Left renal cortex interstitium (tissue), 4 donors: ENCODE data around the gene FADS2. TPM values are rescaled to one million over a fixed set of nuclear protein-coding genes. Genes with fewer than 3 reads are reported as not detected.

Experiments
- DNase-seq, 4 donors: peaks; one replicate each; pipeline ENCODE4 v3.0.0-alpha.2; 2013; ENCODE audit warnings: low read depth in 4 of 4, low spot score in 2 of 4, missing footprints in 1 of 4
- polyA plus RNA-seq, 4 donors: library from polyadenylated mRNA; unstranded; fragments of 120-200 nt; gene quantifications; one replicate each; pipeline ENCODE4 v1.2.1, GENCODE V29; 2013; ENCODE audit not compliant: insufficient read length in 4 of 4

The FADS2 gene
- polyA plus RNA-seq, 4 donors = 82.9 to 117 (median 98.9) TPM

DNA sequence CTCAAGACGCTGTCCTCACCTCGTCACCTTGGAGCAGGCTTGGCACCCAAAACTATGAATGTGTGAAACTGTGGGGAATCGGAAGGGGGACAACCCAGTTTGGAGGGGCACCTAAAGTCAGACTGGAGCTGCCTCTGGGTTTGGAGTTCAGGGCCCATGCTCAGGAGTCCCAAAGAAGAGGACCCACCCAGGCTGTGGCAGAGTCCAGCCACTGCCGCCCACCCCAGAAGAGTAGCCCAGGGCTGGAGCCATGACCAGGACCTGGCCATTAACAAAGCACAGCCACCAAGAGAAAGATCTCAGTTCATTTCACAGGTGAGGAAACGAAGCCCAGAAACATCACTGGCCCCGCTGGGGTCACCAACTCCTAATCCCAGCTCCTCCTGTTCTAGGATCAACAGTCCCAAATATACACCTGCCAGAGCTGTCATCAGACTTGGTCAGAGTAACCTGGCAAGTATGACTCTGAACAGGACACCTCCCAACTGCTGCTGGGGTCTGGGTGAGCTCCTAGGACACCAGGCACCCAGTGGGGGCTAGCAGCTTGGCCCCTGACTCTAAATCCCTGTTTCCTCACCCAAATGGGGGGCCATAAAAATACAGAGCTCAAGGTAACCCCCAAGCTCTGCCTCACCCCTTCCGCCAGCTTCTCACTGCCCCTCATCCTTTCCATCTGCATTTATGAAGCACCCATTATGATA, 86.5 kb downstream of the FADS2 start:
- no peak for DNase-seq

DNA sequence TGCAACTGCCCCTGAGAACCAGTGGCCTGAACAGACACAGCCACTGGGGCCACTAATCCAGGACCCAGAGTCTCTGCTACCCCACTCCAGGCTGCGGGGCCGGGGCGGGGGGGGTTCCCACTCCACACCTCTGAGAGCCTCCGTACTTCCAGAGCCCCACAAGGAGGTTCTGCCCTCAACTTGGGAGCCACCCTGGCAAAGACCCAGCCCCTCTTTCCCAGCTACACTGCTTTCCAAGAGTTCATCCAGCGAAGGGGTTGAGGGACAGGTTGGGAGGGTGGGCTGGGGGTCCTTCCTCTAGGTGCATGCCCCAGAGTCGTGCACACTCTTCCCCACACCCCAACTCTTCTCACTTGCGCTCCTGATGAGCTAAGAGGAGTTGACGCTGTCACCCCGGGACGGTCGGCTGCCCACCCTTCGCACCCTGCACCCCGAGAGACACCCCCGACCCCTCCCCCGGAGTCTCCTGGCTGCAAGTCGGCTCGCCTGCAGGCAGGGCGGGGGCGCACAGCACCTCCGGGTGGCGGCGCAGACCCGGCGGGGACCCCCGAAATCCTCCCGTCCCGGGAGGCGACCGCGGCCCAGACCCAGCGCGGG, 88.7 kb downstream of the FADS2 start:
- no peak for DNase-seq

Other genes starting within 250 kb of the FADS2 start
- gene SYT7, start 247.2 kb upstream of the FADS2 start, polyA plus RNA-seq = 1 to 10 TPM; 4.9 to 7.1 (median 6.0) TPM
- gene DAGLA, start 147.9 kb upstream of the FADS2 start, polyA plus RNA-seq = 1 to 10 TPM; 3.3 to 5.5 (median 4.4) TPM
- gene MYRF, start 75.7 kb upstream of the FADS2 start, polyA plus RNA-seq = 10 to 100 TPM; 17.3 to 32.8 (median 22.9) TPM
- 100 to 1,000 TPM; 151 to 213 (median 165) TPM for gene TMEM258, start 35.7 kb upstream of the FADS2 start, polyA plus RNA-seq
- 10 to 100 TPM; 36.6 to 47.7 (median 38.5) TPM for gene FEN1, start 35.4 kb upstream of the FADS2 start, polyA plus RNA-seq
- gene FADS1, start 11.3 kb upstream of the FADS2 start, polyA plus RNA-seq = 10 to 100 TPM; 37.0 to 44.4 (median 43.7) TPM
- 10 to 100 TPM; 16.2 to 21.5 (median 16.8) TPM for gene FADS3, start 63.2 kb downstream of the FADS2 start, polyA plus RNA-seq
- 10 to 100 TPM; 18.8 to 28.5 (median 23.5) TPM for gene RAB3IL1, start 89.3 kb downstream of the FADS2 start, polyA plus RNA-seq
- gene BEST1, start 122.1 kb downstream of the FADS2 start, polyA plus RNA-seq = 1 to 10 TPM; 3.7 to 6.8 (median 4.9) TPM
- gene FTH1, start 139.3 kb downstream of the FADS2 start, polyA plus RNA-seq = 1,000 to 10,000 TPM; 2,075 to 2,330 (median 2,257) TPM